ENCODE data around the gene SPOCK1.

The SPOCK1 gene

DNA sequence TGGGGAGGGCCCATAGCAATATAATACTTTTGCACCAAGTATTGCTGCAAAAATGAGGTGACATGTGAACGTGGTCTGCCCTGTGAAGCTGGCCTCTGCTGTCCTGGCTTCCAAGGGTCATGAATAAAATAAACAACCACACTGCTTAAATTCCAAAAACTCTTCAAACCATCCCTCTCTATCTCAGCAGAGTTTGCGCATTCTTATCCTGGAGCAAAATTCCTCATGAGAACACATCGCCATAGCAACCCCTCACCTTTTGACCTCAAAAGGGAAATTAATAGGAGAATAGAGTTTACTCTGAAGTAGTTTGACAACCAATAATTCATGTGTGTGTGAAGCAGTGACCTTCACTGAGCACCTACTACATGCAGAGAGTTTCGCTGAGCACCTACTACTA is 342.9 kb downstream of the SPOCK1 start:
- Histone ChIP-seq H2BK15ac (ENCODE audit: low read depth, poor library complexity, severe bottlenecking) (no peak overlapping the region), H3K23ac (ENCODE audit: low read length in 2 of 2) (no peak overlapping the region), H3K79me1 (replicated peaks; ENCODE audit: low read length, poor library complexity, severe bottlenecking) (no peaks in the 10 kb centered on the region), H3K9ac (ENCODE audit: low read length) (no peak overlapping the region), H3K9me3 (ENCODE audit: control insufficient read depth, low read length) (no peaks in the 10 kb centered on the region), H3K27me3 (ENCODE audit: control insufficient read depth in 1 of 2, insufficient read depth in 1 of 2, low read length in 2 of 2) (no peaks in the 10 kb centered on the region), H2AK5ac (ENCODE audit: low read length, severe bottlenecking) (no peak overlapping the region), H3K4me3 (ENCODE audit: insufficient read depth in 1 of 2, low read depth in 1 of 2, low read length in 2 of 2) (no peak overlapping the region), H3K4ac (ENCODE audit: low read depth in 1 of 2, low read length in 2 of 2) (no peak overlapping the region), H3K36me3 (ENCODE audit: control insufficient read depth in 1 of 2, insufficient read depth in 2 of 2, low read depth in 1 of 2, low read length in 2 of 2) (no peaks in the 10 kb centered on the region), H3K4me2 (ENCODE audit: low read length, poor library complexity, severe bottlenecking) (no peak overlapping the region), H3K27ac (ENCODE audit: low read length, poor library complexity, severe bottlenecking) (no peak overlapping the region), H3K18ac (ENCODE audit: low read depth in 1 of 2, low read length in 2 of 2) (no peak overlapping the region), H3K4me1 (ENCODE audit: control insufficient read depth, insufficient read depth, low read depth, low read length) (no peaks in the 10 kb centered on the region), H4K91ac (ENCODE audit: low read length) (no peak overlapping the region), H2BK12ac (ENCODE audit: low read length in 2 of 2) (no peak overlapping the region), H3K14ac (ENCODE audit: low read length in 2 of 2) (no peak overlapping the region), H4K8ac (ENCODE audit: low read length) (no peak overlapping the region), H2AFZ (ENCODE audit: low read depth, low read length) (no peak overlapping the region), H2BK5ac (ENCODE audit: low read depth, low read length, poor library complexity, severe bottlenecking) (no peak overlapping the region), H2BK120ac (ENCODE audit: low read depth, low read length) (no peak overlapping the region)
- DNase-seq = no peak
- 16% methylated on average over 1 of the region's 4 CpGs for WGBS

DNA sequence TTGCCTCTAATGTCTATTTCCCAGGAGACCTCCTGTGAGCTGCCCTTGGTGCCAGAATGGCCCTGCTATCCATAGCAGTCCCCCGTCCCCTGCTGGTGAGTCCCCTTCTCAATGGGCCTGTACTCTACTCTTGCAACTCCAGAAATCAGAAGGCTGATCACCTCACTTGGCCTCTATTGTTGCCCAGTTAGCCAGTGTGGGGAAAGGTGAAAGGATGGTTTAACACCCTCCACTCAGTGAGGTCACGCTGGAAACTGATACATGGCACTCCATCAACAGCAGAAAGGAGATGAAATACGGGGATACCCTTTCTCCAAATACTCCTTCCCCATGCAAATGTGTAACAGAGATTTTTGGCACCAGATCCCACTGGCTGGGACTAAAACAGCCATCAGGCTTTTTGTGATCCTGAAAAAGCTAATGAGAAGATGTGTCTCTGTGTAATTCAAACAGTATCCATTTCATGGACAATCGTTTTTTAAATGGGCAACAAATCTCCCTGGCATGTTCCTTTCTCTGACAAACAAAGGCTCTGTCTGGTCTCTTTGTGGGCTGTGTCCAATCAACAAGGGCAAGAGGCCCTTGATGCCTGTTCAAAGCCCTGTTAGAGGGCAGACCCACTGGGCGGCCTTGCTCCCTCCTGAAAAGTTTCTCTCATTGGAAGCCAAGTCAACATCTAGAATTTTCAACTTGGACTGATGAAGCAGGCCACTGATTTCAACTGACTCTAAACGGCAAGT is 343.7 kb downstream of the SPOCK1 start:
- Histone ChIP-seq H2BK15ac (ENCODE audit: low read depth, poor library complexity, severe bottlenecking) (no peak overlapping the region), H3K36me3 (ENCODE audit: control insufficient read depth in 1 of 2, insufficient read depth in 2 of 2, low read depth in 1 of 2, low read length in 2 of 2) (no peaks in the 10 kb centered on the region), H3K18ac (ENCODE audit: low read depth in 1 of 2, low read length in 2 of 2) (no peak overlapping the region), H3K23ac (ENCODE audit: low read length in 2 of 2) (no peak overlapping the region), H3K27me3 (ENCODE audit: control insufficient read depth in 1 of 2, insufficient read depth in 1 of 2, low read length in 2 of 2) (no peaks in the 10 kb centered on the region), H3K27ac (ENCODE audit: low read length, poor library complexity, severe bottlenecking) (no peak overlapping the region), H3K9me3 (ENCODE audit: control insufficient read depth, low read length) (no peaks in the 10 kb centered on the region), H2AFZ (ENCODE audit: low read depth, low read length) (no peak overlapping the region), H3K4ac (ENCODE audit: low read depth in 1 of 2, low read length in 2 of 2) (no peak overlapping the region), H2AK5ac (ENCODE audit: low read length, severe bottlenecking) (no peak overlapping the region), H3K4me2 (ENCODE audit: low read length, poor library complexity, severe bottlenecking) (no peak overlapping the region), H2BK5ac (ENCODE audit: low read depth, low read length, poor library complexity, severe bottlenecking) (no peak overlapping the region), H3K79me1 (replicated peaks; ENCODE audit: low read length, poor library complexity, severe bottlenecking) (no peaks in the 10 kb centered on the region), H3K14ac (ENCODE audit: low read length in 2 of 2) (no peak overlapping the region), H3K9ac (ENCODE audit: low read length) (no peak overlapping the region), H3K4me1 (ENCODE audit: control insufficient read depth, insufficient read depth, low read depth, low read length) (no peaks in the 10 kb centered on the region), H2BK12ac (ENCODE audit: low read length in 2 of 2) (no peak overlapping the region), H2BK120ac (ENCODE audit: low read depth, low read length) (no peak overlapping the region), H4K8ac (ENCODE audit: low read length) (no peak overlapping the region), H4K91ac (ENCODE audit: low read length) (no peak overlapping the region), H3K4me3 (ENCODE audit: insufficient read depth in 1 of 2, low read depth in 1 of 2, low read length in 2 of 2) (no peak overlapping the region)
- WGBS = 73% methylated on average over 5 of the region's 6 CpGs
- DNase-seq = no peak

- no peak overlapping the region for H2BK120ac ChIP-seq (ENCODE audit: low read depth, low read length)
- H3K9ac ChIP-seq (ENCODE audit: low read length) = no peak overlapping the region
- peaks cover 3% of the 10 kb centered on the region for H3K4me1 ChIP-seq (ENCODE audit: control insufficient read depth, insufficient read depth, low read depth, low read length)
- no peak overlapping the region for H2AK5ac ChIP-seq (ENCODE audit: low read length, severe bottlenecking)
- H3K9me3 ChIP-seq (ENCODE audit: control insufficient read depth, low read length) = no peaks in the 10 kb centered on the region
- H3K4me2 ChIP-seq (ENCODE audit: low read length, poor library complexity, severe bottlenecking) = no peak overlapping the region
- DNase-seq = no peak
- H3K14ac ChIP-seq (ENCODE audit: low read length in 2 of 2) = no peak overlapping the region
- H3K36me3 ChIP-seq (ENCODE audit: control insufficient read depth in 1 of 2, insufficient read depth in 2 of 2, low read depth in 1 of 2, low read length in 2 of 2) = no peaks in the 10 kb centered on the region
- H3K23ac ChIP-seq (ENCODE audit: low read length in 2 of 2) = no peak overlapping the region
- H2AFZ ChIP-seq (ENCODE audit: low read depth, low read length) = no peak overlapping the region
- H3K27ac ChIP-seq (ENCODE audit: low read length, poor library complexity, severe bottlenecking) = no peak overlapping the region
- no peaks in the 10 kb centered on the region for H3K79me1 ChIP-seq (replicated peaks; ENCODE audit: low read length, poor library complexity, severe bottlenecking)
- H4K91ac ChIP-seq (ENCODE audit: low read length) = no peak overlapping the region
- H3K18ac ChIP-seq (ENCODE audit: low read depth in 1 of 2, low read length in 2 of 2) = no peak overlapping the region
- H2BK12ac ChIP-seq (ENCODE audit: low read length in 2 of 2) = no peak overlapping the region
- no peak overlapping the region for H4K8ac ChIP-seq (ENCODE audit: low read length)
- H2BK15ac ChIP-seq (ENCODE audit: low read depth, poor library complexity, severe bottlenecking) = no peak overlapping the region
- H2BK5ac ChIP-seq (ENCODE audit: low read depth, low read length, poor library complexity, severe bottlenecking) = no peak overlapping the region
- WGBS = 94% methylated on average over 2 of the region's 3 CpGs
- no peaks in the 10 kb centered on the region for H3K27me3 ChIP-seq (ENCODE audit: control insufficient read depth in 1 of 2, insufficient read depth in 1 of 2, low read length in 2 of 2)
- no peak overlapping the region for H3K4ac ChIP-seq (ENCODE audit: low read depth in 1 of 2, low read length in 2 of 2)
- H3K4me3 ChIP-seq (ENCODE audit: insufficient read depth in 1 of 2, low read depth in 1 of 2, low read length in 2 of 2) = no peak overlapping the region
Measured at GRCh38 chr5:137152616-137153015, 346.5 kb downstream of the SPOCK1 start.

DNA sequence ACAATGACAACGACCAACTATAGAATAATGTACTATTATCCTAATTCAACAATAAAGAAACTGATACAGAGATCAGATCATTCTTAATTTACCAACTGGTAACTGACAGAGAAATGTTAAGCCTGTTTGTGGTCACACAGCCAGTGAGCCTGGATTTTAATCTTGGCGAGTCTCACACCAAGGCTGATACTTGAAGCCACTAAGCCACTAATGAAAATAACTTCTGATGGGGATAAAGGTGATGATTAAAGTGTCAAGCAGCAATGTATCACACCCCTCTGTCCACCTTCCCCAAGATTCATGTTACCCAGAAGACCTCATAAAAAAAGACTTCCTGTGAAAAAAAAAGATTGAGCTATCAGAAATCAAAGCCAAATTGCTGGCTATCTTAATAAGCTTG is 350.5 kb downstream of the SPOCK1 start:
- no peak for DNase-seq
- H3K14ac ChIP-seq (ENCODE audit: low read length in 2 of 2) = no peak overlapping the region
- H3K79me1 ChIP-seq (replicated peaks; ENCODE audit: low read length, poor library complexity, severe bottlenecking) = no peaks in the 10 kb centered on the region
- H3K27me3 ChIP-seq (ENCODE audit: control insufficient read depth in 1 of 2, insufficient read depth in 1 of 2, low read length in 2 of 2) = no peaks in the 10 kb centered on the region
- no peak overlapping the region for H4K91ac ChIP-seq (ENCODE audit: low read length)
- no peaks in the 10 kb centered on the region for H3K36me3 ChIP-seq (ENCODE audit: control insufficient read depth in 1 of 2, insufficient read depth in 2 of 2, low read depth in 1 of 2, low read length in 2 of 2)
- H3K4me2 ChIP-seq (ENCODE audit: low read length, poor library complexity, severe bottlenecking) = no peak overlapping the region
- H3K18ac ChIP-seq (ENCODE audit: low read depth in 1 of 2, low read length in 2 of 2) = no peak overlapping the region
- no peak overlapping the region for H4K8ac ChIP-seq (ENCODE audit: low read length)
- H2BK15ac ChIP-seq (ENCODE audit: low read depth, poor library complexity, severe bottlenecking) = no peak overlapping the region
- H3K9me3 ChIP-seq (ENCODE audit: control insufficient read depth, low read length) = no peaks in the 10 kb centered on the region
- no peak overlapping the region for H3K9ac ChIP-seq (ENCODE audit: low read length)
- no peak overlapping the region for H2BK5ac ChIP-seq (ENCODE audit: low read depth, low read length, poor library complexity, severe bottlenecking)
- WGBS = 100% methylated on average over 1 of the region's 2 CpGs
- no peak overlapping the region for H3K27ac ChIP-seq (ENCODE audit: low read length, poor library complexity, severe bottlenecking)
- no peak overlapping the region for H2BK12ac ChIP-seq (ENCODE audit: low read length in 2 of 2)
- H2AK5ac ChIP-seq (ENCODE audit: low read length, severe bottlenecking) = no peak overlapping the region
- peaks cover 7% of the 10 kb centered on the region for H3K4me1 ChIP-seq (ENCODE audit: control insufficient read depth, insufficient read depth, low read depth, low read length)
- no peak overlapping the region for H3K4ac ChIP-seq (ENCODE audit: low read depth in 1 of 2, low read length in 2 of 2)
- no peak overlapping the region for H2AFZ ChIP-seq (ENCODE audit: low read depth, low read length)
- no peak overlapping the region for H2BK120ac ChIP-seq (ENCODE audit: low read depth, low read length)
- no peak overlapping the region for H3K23ac ChIP-seq (ENCODE audit: low read length in 2 of 2)
- H3K4me3 ChIP-seq (ENCODE audit: insufficient read depth in 1 of 2, low read depth in 1 of 2, low read length in 2 of 2) = no peak overlapping the region
